AG09309 (cell line): ENCODE results near the gene PPFIBP1.

ENCODE experiments used
- DNase-seq: peaks from one replicate; pipeline ENCODE4 v3.0.0-alpha.2; 2010; ENCODE audit warnings: low read depth
- H3K4me3 ChIP-seq: 2 replicates; pipeline ENCODE4 v1.5.1; 2011; ENCODE audit warnings: mild to moderate bottlenecking, low read depth, low read length, moderate library complexity; ENCODE audit not compliant: control insufficient read depth
- CTCF ChIP-seq: IDR thresholded peaks from 2 replicates; pipeline ENCODE4 v1.5.1; 2011; ENCODE audit warnings: mild to moderate bottlenecking, low read depth, low read length, inconsistent platforms; ENCODE audit not compliant: insufficient read depth, control insufficient read depth; ENCODE audit errors: missing control alignments

The PPFIBP1 gene

GRCh38 chr12:27615331-27615891, 91.4 kb downstream of the PPFIBP1 start:
- no peak for TF ChIP-seq CTCF
- H3K4me3 ChIP-seq: no peak overlapping the region
- DNase-seq: peak; percentile 81

- no peak for DNase-seq
- H3K4me3 ChIP-seq: no peak overlapping the region
- no peak for TF ChIP-seq CTCF
Measured at GRCh38 chr12:27616356-27617142, 92.5 kb downstream of the PPFIBP1 start.

- TF ChIP-seq CTCF: no peak
- no peak for DNase-seq
- no peak overlapping the region for H3K4me3 ChIP-seq
Measured at GRCh38 chr12:27618836-27619235, 94.8 kb downstream of the PPFIBP1 start.

- peak; percentile 73 for DNase-seq
- no peak for TF ChIP-seq CTCF
- no peak overlapping the region for H3K4me3 ChIP-seq
Measured at GRCh38 chr12:27619308-27619707, 95.3 kb downstream of the PPFIBP1 start.

GRCh38 chr12:27620121-27620520, 96.1 kb downstream of the PPFIBP1 start:
- DNase-seq: no peak
- TF ChIP-seq CTCF: no peak
- no peak overlapping the region for H3K4me3 ChIP-seq

GRCh38 chr12:27622436-27623195, 98.6 kb downstream of the PPFIBP1 start:
- DNase-seq: no peak
- H3K4me3 ChIP-seq: no peak overlapping the region
- TF ChIP-seq CTCF: no peak
